ENCODE measurements around the gene MYO9B. TPM values are rescaled to one million over a fixed set of nuclear protein-coding genes. Genes with fewer than 3 reads are reported as not detected.

Gene MYO9B
- total and polyA plus RNA-seq, 9 of the 15 experiments (the other 6 are each of a cell fraction or from before 2014, with no cell fraction given): 2.4 to 77.6 (median 23.0) TPM

GRCh38 chr19:17248011-17248776 lies 172.6 kb downstream of the MYO9B start (continued):
- TF ChIP-seq PBX2 (CRISPR knock-in tag; IDR thresholded peaks at IDR 0.05; ENCODE audit: low read depth) (no peak), PBX2 (tag; conservative IDR thresholded peaks at IDR 0.05; ENCODE audit: low read depth) (no peak), PRDM10 (IDR thresholded peaks at IDR 0.05; ENCODE audit: partially characterized antibody) (no peak), CHD2 (IDR thresholded peaks at IDR 0.05; ENCODE audit: low read depth, low read length) (no peak), JUNB (CRISPR knock-in tag; conservative IDR thresholded peaks at IDR 0.05) (no peak), MITF (IDR thresholded peaks at IDR 0.05) (no peak), POLR2G (IDR thresholded peaks at IDR 0.05; ENCODE audit: low read depth, low read length) (peak; percentile 40; the same call in 1 of the 2 replicates), CTBP1 (IDR thresholded peaks at IDR 0.05; ENCODE audit: borderline replicate concordance) (0 out of 2 replicates have a peak, but pooled peaks have one; percentile 14), ZNF436 (CRISPR knock-in tag; IDR thresholded peaks at IDR 0.05) (no peak), ZNF507 (tag; conservative IDR thresholded peaks at IDR 0.05) (no peak), NBN (IDR thresholded peaks at IDR 0.05; ENCODE audit: low read depth) (no peak), ZNF778 (CRISPR knock-in tag; IDR thresholded peaks at IDR 0.05) (no peak), MLLT1 (IDR thresholded peaks at IDR 0.05) (no peak), CXXC5 (CRISPR knock-in tag; IDR thresholded peaks at IDR 0.05) (peak; percentile 53; the same call in 1 of the 2 replicates), ARID1B (IDR thresholded peaks at IDR 0.05) (0 out of 2 replicates have a peak, but pooled peaks have one; percentile 13), ZNF785 (CRISPR knock-in tag; IDR thresholded peaks at IDR 0.05) (no peak), ZNF24 (IDR thresholded peaks at IDR 0.05) (no peak), DLX4 (CRISPR knock-in tag; IDR thresholded peaks at IDR 0.05) (no peak), ZNF75A (CRISPR knock-in tag; IDR thresholded peaks at IDR 0.05) (no peak)
